CD14-positive monocyte (primary cell): ENCODE measurements around the gene SPPL2C. TPM values are rescaled to one million over a fixed set of nuclear protein-coding genes. Genes with fewer than 3 reads are reported as not detected.
A peak's percentile ranks its signal among the peaks of the same experiment; 100 is the strongest.

Experiments used
- DNase-seq, 3 donors: peaks; one replicate each; pipeline ENCODE4 v3.0.0-alpha.2; 2011 to 2022
- H2AFZ ChIP-seq: 2 replicates; pipeline ENCODE4 v1.6.0; 2012; ENCODE audit warnings: mild to moderate bottlenecking, low read depth, low read length, inconsistent platforms; ENCODE audit not compliant: insufficient read depth, poor library complexity, severe bottlenecking
- H3K27ac ChIP-seq, 2 donors: 1 replicate in 1 of 2; 2 replicates in 1 of 2; pipeline ENCODE4 v1.5.1; 2012 to 2013; ENCODE audit warnings: low read length in 2 of 2, control low read depth in 1 of 2, inconsistent platforms in 1 of 2, low read depth in 1 of 2, mild to moderate bottlenecking in 1 of 2
- H3K27me3 ChIP-seq, 2 donors: one replicate each; pipeline versions ENCODE4 v1.6.0 to v1.6.1; 2011 to 2013; ENCODE audit warnings: low read length in 2 of 2; ENCODE audit not compliant: control insufficient read depth in 2 of 2, insufficient read depth in 2 of 2
- H3K36me3 ChIP-seq, 2 donors: replicated peaks in 1 of 2; 1 replicate in 1 of 2; 2 replicates in 1 of 2; pipeline versions ENCODE4 v1.5.1 to v1.6.1; 2012 to 2013; ENCODE audit warnings: low read length in 2 of 2, control low read depth in 1 of 2, inconsistent platforms in 1 of 2, mild to moderate bottlenecking in 1 of 2; ENCODE audit not compliant: insufficient read depth in 2 of 2, control insufficient read depth in 1 of 2
- H3K4me1 ChIP-seq, 2 donors: 1 replicate in 1 of 2; 2 replicates in 1 of 2; pipeline versions ENCODE4 v1.5.1 to v1.6.1; 2012 to 2013; ENCODE audit warnings: low read length in 2 of 2, control low read depth in 1 of 2, inconsistent platforms in 1 of 2, mild to moderate bottlenecking in 1 of 2, moderate library complexity in 1 of 2; ENCODE audit not compliant: insufficient read depth in 2 of 2, control insufficient read depth in 1 of 2
- H3K4me2 ChIP-seq: replicated peaks from 2 replicates; pipeline ENCODE3; 2012; ENCODE audit warnings: low read length, moderate library complexity, mild to moderate bottlenecking; ENCODE audit not compliant: poor library complexity, severe bottlenecking; ENCODE audit errors: extremely low read depth
- H3K4me3 ChIP-seq, 3 experiments: fragments of 200-600 bp in 1 of 3; sonication (generic) in 1 of 3; replicated peaks in 1 of 3; 1 replicate in 2 of 3; 2 replicates in 1 of 3; pipeline ENCODE4 v1.5.1; 2011 to 2013; ENCODE audit warnings: low read length in 3 of 3, mild to moderate bottlenecking in 3 of 3, control low read depth in 2 of 3, low read depth in 2 of 3, inconsistent platforms in 1 of 3, moderate library complexity in 1 of 3
- H3K79me2 ChIP-seq: 2 replicates; pipeline ENCODE4 v1.6.0; 2012; ENCODE audit warnings: mild to moderate bottlenecking, control low read depth, inconsistent platforms, low read length, moderate library complexity; ENCODE audit not compliant: insufficient read depth
- H3K9ac ChIP-seq: 2 replicates; pipeline ENCODE4 v1.6.0; 2017; ENCODE audit warnings: low read length, mild to moderate bottlenecking; ENCODE audit not compliant: insufficient read depth, poor library complexity, severe bottlenecking
- H3K9me3 ChIP-seq, 2 donors: replicated peaks in 1 of 2; 1 replicate in 1 of 2; 2 replicates in 1 of 2; pipeline versions ENCODE4 v1.5.1 to v1.6.1; 2012 to 2013; ENCODE audit warnings: low read length in 2 of 2, control low read depth in 1 of 2; ENCODE audit not compliant: control insufficient read depth in 1 of 2, insufficient read depth in 1 of 2
- H4K20me1 ChIP-seq: 2 replicates; pipeline ENCODE4 v1.6.0; 2012; ENCODE audit warnings: mild to moderate bottlenecking, low read length, control low read depth, moderate library complexity; ENCODE audit not compliant: insufficient read depth
- H3K27ac Mint-ChIP-seq, 7 donors: one replicate each; pipeline ENCODE4 v1.8.0; 2020; ENCODE audit warnings: mild to moderate bottlenecking in 7 of 7, mixed read lengths in 7 of 7, moderate library complexity in 6 of 7, inconsistent platforms in 2 of 7
- H3K27me3 Mint-ChIP-seq, 3 donors: one replicate each; pipeline ENCODE4 v1.8.0; 2021 to 2022; ENCODE audit warnings: low read depth in 3 of 3, mild to moderate bottlenecking in 3 of 3, mixed read lengths in 3 of 3, moderate library complexity in 3 of 3, inconsistent platforms in 1 of 3
- H3K36me3 Mint-ChIP-seq, 2 donors: one replicate each; pipeline ENCODE4 v1.8.0; 2020; ENCODE audit warnings: mixed read lengths in 2 of 2, inconsistent platforms in 1 of 2, mild to moderate bottlenecking in 1 of 2
- H3K4me1 Mint-ChIP-seq: one replicate; pipeline ENCODE4 v1.8.0; 2020; ENCODE audit warnings: mild to moderate bottlenecking, mixed read lengths
- H3K4me3 Mint-ChIP-seq, 2 donors: one replicate each; pipeline ENCODE4 v1.8.0; 2020; ENCODE audit warnings: mild to moderate bottlenecking in 2 of 2, mixed read lengths in 2 of 2, moderate library complexity in 1 of 2
- H3K9me3 Mint-ChIP-seq, 7 donors: one replicate each; pipeline ENCODE4 v1.8.0; 2020 to 2022; ENCODE audit warnings: mixed read lengths in 7 of 7, mild to moderate bottlenecking in 6 of 7, moderate library complexity in 6 of 7, inconsistent platforms in 2 of 7
- CTCF ChIP-seq: fragments of 200-600 bp; IDR thresholded peaks from one replicate; pipeline ENCODE4 v1.8.0; 2022; ENCODE audit warnings: antibody characterized with exemption, mild to moderate bottlenecking
- WGBS: methylation state at CpG from one replicate; pipeline ENCODE4 v1.1.5; 2013; ENCODE audit warnings: missing lambda C conversion rate; ENCODE audit not compliant: insufficient coverage; 5-methylcytosine and 5-hydroxymethylcytosine counted together
- intact Hi-C, 2 donors: fragments of 100-400 bp; cut with micrococcal nuclease; formaldehyde crosslinking; loops; one replicate each; pipeline versions ENCODE4 v1.15.0 to v1.15.1; 2023
- polyA plus RNA-seq, 3 donors: library from polyadenylated mRNA; depleted of rRNA in 1 of 3; unstranded in 2 of 3; stranded (reverse) in 1 of 3; fragments of 300-500 nt in 2 of 3; fragments of >200 nt in 1 of 3; fragmentation: Illumina TruSeq in 2 of 3; gene quantifications; 1 replicate in 2 of 3; 2 replicates in 1 of 3; pipeline ENCODE4 v1.2.3, GENCODE V29; 2012 to 2021

The SPPL2C gene
- polyA plus RNA-seq, 3 donors = not detected

DNA sequence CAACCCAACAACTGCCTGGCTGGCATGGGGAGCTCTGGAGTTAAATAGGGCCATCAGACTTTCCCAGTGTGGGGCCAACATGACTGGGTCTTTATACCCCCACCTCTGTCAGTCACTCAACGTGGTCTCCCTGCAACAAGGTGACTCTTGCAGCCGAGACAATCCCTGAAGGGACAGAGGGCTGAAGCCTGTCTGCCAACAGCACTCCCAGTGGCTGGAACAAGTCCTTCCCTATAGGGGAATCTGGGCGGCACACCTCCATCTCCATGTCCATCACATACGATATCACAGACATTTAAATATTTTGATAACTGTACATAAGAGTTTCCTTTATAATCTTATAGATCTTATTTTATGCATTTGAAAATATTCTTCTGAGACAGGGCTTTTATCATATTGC is 44.9 kb downstream of the SPPL2C start:
- Histone ChIP-seq H3K9me3 (no peaks in the 10 kb centered on the region), H3K4me2 (no peak overlapping the region), H3K27ac (no peak overlapping the region), H3K4me1 (peaks cover 7 to 10% of the 10 kb centered on the region in 2 donors), H3K27me3 (peaks cover 4 to 27% of the 10 kb centered on the region in 2 donors), H3K36me3 (no peaks in the 10 kb centered on the region), H3K4me3 (no peak overlapping the region), H3K9ac (no peak overlapping the region), H2AFZ (no peak overlapping the region), H4K20me1 (no peaks in the 10 kb centered on the region), H3K79me2 (no peaks in the 10 kb centered on the region)
- no peak overlapping the region for H3K27ac Mint-ChIP-seq
- H3K4me3 Mint-ChIP-seq = no peak overlapping the region
- H3K4me1 Mint-ChIP-seq = peaks cover 5% of the 10 kb centered on the region
- H3K36me3 Mint-ChIP-seq = no peaks in the 10 kb centered on the region
- no peak for DNase-seq
- intact Hi-C loops = no loop called here
- no peak for TF ChIP-seq CTCF
- peaks cover 2 to 10% (median 6%) of the 10 kb centered on the region in 7 donors for H3K9me3 Mint-ChIP-seq
- H3K27me3 Mint-ChIP-seq = peaks cover 20 to 41% (median 28%) of the 10 kb centered on the region in 3 donors
- WGBS = 48% methylated on average over 2 of the region's 4 CpGs

- H3K27ac ChIP-seq = no peak overlapping the region
- H3K4me3 Mint-ChIP-seq = peak overlapping the region; percentile 77 to 90
- peak overlapping the region; percentile 97 for H3K4me2 ChIP-seq
- H3K4me1 ChIP-seq = peaks cover 19 to 26% of the 10 kb centered on the region in 2 donors
- TF ChIP-seq CTCF = no peak
- peaks cover 0 to 4% of the 10 kb centered on the region in 2 donors for H3K36me3 Mint-ChIP-seq
- no peaks in the 10 kb centered on the region for H3K36me3 ChIP-seq
- peaks cover 16% of the 10 kb centered on the region for H3K4me1 Mint-ChIP-seq
- H3K27me3 Mint-ChIP-seq = peaks cover 54 to 78% (median 65%) of the 10 kb centered on the region in 3 donors
- peak overlapping the region; percentile 89 for H2AFZ ChIP-seq
- peaks cover 28 to 68% of the 10 kb centered on the region in 2 donors for H3K27me3 ChIP-seq
- H3K4me3 ChIP-seq = peak overlapping the region; percentile 45 to 83 (median 62)
- H3K79me2 ChIP-seq = no peaks in the 10 kb centered on the region
- 67% methylated on average over 6 of the region's 7 CpGs for WGBS
- intact Hi-C loops = loop anchor here in 1 of 2 donors (10.0 kb wide), 1 partner anchor 371 kb away; no protein-coding TSS in a partner anchor
- H3K27ac Mint-ChIP-seq = peak overlapping the region in 2 of 7 donors; percentile 58
- peak overlapping the region; percentile 62 for H3K9ac ChIP-seq
- no peak for DNase-seq
- H3K9me3 Mint-ChIP-seq = peaks cover 2 to 20% (median 11%) of the 10 kb centered on the region in 7 donors
- peaks cover 0 to 7% of the 10 kb centered on the region in 2 donors for H3K9me3 ChIP-seq
- no peaks in the 10 kb centered on the region for H4K20me1 ChIP-seq
These were observed 49.0 kb downstream of the SPPL2C start for GRCh38 chr17:45893725-45894021.
